Smooth muscle cell (in vitro differentiated cells): ENCODE measurements around the gene AS3MT. TPM values are rescaled to one million over a fixed set of nuclear protein-coding genes. Genes with fewer than 3 reads are reported as not detected.

ENCODE experiments used
- DNase-seq: peaks from one replicate; lab custom pipeline; 2025; ENCODE audit not compliant: unreplicated experiment; lab: John Stamatoyannopoulos, UW
- H2AFZ ChIP-seq: fragments of 200-600 bp; sonication (generic); 2 replicates; pipeline ENCODE4 v1.6.0; 2016; ENCODE audit warnings: antibody characterized with exemption, low read depth, mild to moderate bottlenecking
- H3F3A ChIP-seq: fragments of 200-600 bp; sonication (generic); 2 replicates; pipeline ENCODE4 v1.6.0; 2017; ENCODE audit warnings: antibody characterized with exemption, low read depth
- H3K27ac ChIP-seq: fragments of 200-600 bp; sonication (generic); 2 replicates; pipeline ENCODE4 v1.5.1; 2016; ENCODE audit warnings: low read depth, mild to moderate bottlenecking
- H3K27me3 ChIP-seq: fragments of 200-600 bp; sonication (generic); 2 replicates; pipeline ENCODE4 v1.6.1; 2016; ENCODE audit warnings: low read depth, mild to moderate bottlenecking
- H3K36me3 ChIP-seq: fragments of 200-600 bp; sonication (generic); 2 replicates; pipeline ENCODE4 v1.5.1; 2016; ENCODE audit warnings: low read depth
- H3K4me1 ChIP-seq: fragments of 200-600 bp; sonication (generic); 2 replicates; pipeline ENCODE4 v1.5.1; 2016; ENCODE audit warnings: low read depth
- H3K4me2 ChIP-seq: fragments of 200-600 bp; sonication (generic); 2 replicates; pipeline ENCODE4 v1.6.0; 2016; ENCODE audit warnings: mild to moderate bottlenecking
- H3K4me3 ChIP-seq: fragments of 200-600 bp; sonication (generic); 2 replicates; pipeline ENCODE4 v1.5.1; 2016; ENCODE audit warnings: mild to moderate bottlenecking
- H3K79me2 ChIP-seq: fragments of 200-600 bp; sonication (generic); 2 replicates; pipeline ENCODE4 v1.6.0; 2016; ENCODE audit warnings: low read depth, mild to moderate bottlenecking
- H3K9ac ChIP-seq: fragments of 200-600 bp; sonication (generic); 2 replicates; pipeline ENCODE4 v1.6.0; 2016; ENCODE audit warnings: low read depth
- H3K9me3 ChIP-seq: fragments of 200-600 bp; sonication (generic); replicated peaks from 2 replicates; pipeline ENCODE4 v1.5.1; 2016; ENCODE audit warnings: low read depth
- H4K20me1 ChIP-seq: fragments of 200-600 bp; sonication (generic); 2 replicates; pipeline ENCODE4 v1.6.0; 2016; ENCODE audit warnings: low read depth
- WGBS: methylation state at CpG from one replicate; pipeline ENCODE4 v1.1.7; 2016; ENCODE audit warnings: low lambda C conversion rate; 5-methylcytosine and 5-hydroxymethylcytosine counted together
- polyA plus RNA-seq: library from polyadenylated mRNA; unstranded; fragments of >200 nt; fragmentation: Nextera tagmentation; extraction: Ambion mirVana; gene quantifications from 2 replicates; pipeline ENCODE4 v1.2.1, GENCODE V29; 2016
- total RNA-seq: library from RNA; depleted of rRNA; stranded (reverse); fragments of >200 nt; gene quantifications from 2 replicates; pipeline ENCODE4 v1.2.3, GENCODE V29; 2014
- TF ChIP-seq, protein P1 (sequence below): fragments of 200-600 bp; sonication (generic); IDR thresholded peaks from 2 replicates; pipeline ENCODE4 v1.5.1; 2017; ENCODE audit warnings: borderline replicate concordance, mild to moderate bottlenecking, antibody characterized with exemption; ENCODE audit not compliant: insufficient read depth, poor library complexity, severe bottlenecking

AS3MT gene
- total and polyA plus RNA-seq, 2 experiments from 2014 or later: 1.7 to 3.7 TPM

DNA sequence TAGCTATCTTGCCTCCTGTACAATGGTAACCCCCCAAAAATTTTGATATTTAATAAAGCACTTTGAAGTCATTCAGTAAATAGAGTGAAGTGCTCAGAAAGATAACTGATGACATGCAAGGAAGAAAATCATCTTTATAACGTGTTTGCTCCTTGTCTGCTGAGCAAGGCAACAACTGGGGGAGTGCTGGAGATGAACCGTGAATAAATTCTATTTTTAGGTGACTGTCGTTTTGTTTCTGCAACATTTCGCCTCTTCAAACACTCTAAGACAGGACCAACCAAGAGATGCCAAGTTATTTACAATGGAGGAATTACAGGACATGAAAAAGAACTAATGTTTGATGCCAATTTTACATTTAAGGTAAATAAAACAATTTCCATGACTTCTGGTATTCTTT, 9.4 kb downstream of the AS3MT start:
- Histone ChIP-seq H3K9ac (no peak overlapping the region), H3K4me3 (no peak overlapping the region), H3K27me3 (no peaks in the 10 kb centered on the region), H3K36me3 (no peaks in the 10 kb centered on the region), H3F3A (no peaks in the 10 kb centered on the region), H4K20me1 (no peaks in the 10 kb centered on the region), H3K9me3 (no peaks in the 10 kb centered on the region), H3K4me2 (no peak overlapping the region), H2AFZ (no peak overlapping the region), H3K4me1 (no peaks in the 10 kb centered on the region), H3K79me2 (no peaks in the 10 kb centered on the region), H3K27ac (no peak overlapping the region)
- TF ChIP-seq, protein P1, sequence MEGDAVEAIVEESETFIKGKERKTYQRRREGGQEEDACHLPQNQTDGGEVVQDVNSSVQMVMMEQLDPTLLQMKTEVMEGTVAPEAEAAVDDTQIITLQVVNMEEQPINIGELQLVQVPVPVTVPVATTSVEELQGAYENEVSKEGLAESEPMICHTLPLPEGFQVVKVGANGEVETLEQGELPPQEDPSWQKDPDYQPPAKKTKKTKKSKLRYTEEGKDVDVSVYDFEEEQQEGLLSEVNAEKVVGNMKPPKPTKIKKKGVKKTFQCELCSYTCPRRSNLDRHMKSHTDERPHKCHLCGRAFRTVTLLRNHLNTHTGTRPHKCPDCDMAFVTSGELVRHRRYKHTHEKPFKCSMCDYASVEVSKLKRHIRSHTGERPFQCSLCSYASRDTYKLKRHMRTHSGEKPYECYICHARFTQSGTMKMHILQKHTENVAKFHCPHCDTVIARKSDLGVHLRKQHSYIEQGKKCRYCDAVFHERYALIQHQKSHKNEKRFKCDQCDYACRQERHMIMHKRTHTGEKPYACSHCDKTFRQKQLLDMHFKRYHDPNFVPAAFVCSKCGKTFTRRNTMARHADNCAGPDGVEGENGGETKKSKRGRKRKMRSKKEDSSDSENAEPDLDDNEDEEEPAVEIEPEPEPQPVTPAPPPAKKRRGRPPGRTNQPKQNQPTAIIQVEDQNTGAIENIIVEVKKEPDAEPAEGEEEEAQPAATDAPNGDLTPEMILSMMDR: no peak
- WGBS: 91% methylated on average over 4 of the region's 4 CpGs
- DNase-seq: no peak

DNA sequence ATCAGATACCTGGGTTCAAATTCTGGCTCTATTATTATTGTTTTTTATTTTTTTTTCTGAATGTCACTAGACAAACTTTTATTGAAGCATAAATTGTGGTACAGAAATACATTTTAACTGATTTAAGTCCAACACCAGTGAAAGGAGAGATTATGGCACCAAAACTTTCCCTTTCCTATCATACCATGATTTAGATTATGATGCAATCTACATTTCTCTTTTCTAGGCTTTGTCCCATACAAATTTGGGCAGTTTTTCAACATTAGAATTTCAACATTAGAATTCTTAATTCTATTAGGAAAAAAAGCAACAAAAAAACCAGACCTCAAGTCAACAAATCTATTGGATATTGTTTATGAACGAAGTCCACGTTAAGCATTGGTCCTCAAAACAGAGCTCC, 11.0 kb downstream of the AS3MT start:
- Histone ChIP-seq H4K20me1 (no peaks in the 10 kb centered on the region), H3K79me2 (no peaks in the 10 kb centered on the region), H3F3A (no peaks in the 10 kb centered on the region), H3K4me2 (no peak overlapping the region), H3K9me3 (no peaks in the 10 kb centered on the region), H3K4me1 (no peaks in the 10 kb centered on the region), H3K27me3 (no peaks in the 10 kb centered on the region), H3K27ac (no peak overlapping the region), H3K36me3 (no peaks in the 10 kb centered on the region), H3K4me3 (no peak overlapping the region), H2AFZ (no peak overlapping the region), H3K9ac (no peak overlapping the region)
- DNase-seq: no peak
- TF ChIP-seq, protein P1: no peak
- WGBS: 98% methylated on average over 2 of the region's 2 CpGs

DNA sequence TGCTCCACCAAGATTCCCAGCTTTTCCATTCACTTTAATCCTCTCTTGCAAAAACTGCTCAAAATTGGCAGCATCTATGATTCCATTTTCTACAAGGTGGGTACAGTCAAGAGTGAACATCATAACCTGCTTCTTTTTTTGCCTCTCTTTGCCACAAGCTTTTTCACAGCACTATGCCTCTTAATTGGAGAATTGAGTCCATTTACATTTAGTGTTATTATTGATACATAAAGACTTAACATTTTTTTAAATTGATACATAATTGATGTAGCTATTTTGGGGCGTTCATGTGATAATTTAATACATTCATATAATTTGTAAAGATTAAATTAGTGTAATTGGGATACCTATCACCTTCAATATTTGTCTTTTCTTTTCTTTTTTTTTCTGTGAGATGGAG, 18.8 kb downstream of the AS3MT start:
- 90% methylated on average over 1 of the region's 1 CpG for WGBS
- Histone ChIP-seq H2AFZ (no peak overlapping the region), H3K27ac (no peak overlapping the region), H3K9me3 (no peaks in the 10 kb centered on the region), H3F3A (no peaks in the 10 kb centered on the region), H3K27me3 (no peaks in the 10 kb centered on the region), H3K4me3 (no peak overlapping the region), H4K20me1 (no peaks in the 10 kb centered on the region), H3K4me1 (no peaks in the 10 kb centered on the region), H3K9ac (no peak overlapping the region), H3K79me2 (no peaks in the 10 kb centered on the region), H3K36me3 (no peaks in the 10 kb centered on the region), H3K4me2 (no peak overlapping the region)
- DNase-seq: no peak
- TF ChIP-seq, protein P1: no peak

DNA sequence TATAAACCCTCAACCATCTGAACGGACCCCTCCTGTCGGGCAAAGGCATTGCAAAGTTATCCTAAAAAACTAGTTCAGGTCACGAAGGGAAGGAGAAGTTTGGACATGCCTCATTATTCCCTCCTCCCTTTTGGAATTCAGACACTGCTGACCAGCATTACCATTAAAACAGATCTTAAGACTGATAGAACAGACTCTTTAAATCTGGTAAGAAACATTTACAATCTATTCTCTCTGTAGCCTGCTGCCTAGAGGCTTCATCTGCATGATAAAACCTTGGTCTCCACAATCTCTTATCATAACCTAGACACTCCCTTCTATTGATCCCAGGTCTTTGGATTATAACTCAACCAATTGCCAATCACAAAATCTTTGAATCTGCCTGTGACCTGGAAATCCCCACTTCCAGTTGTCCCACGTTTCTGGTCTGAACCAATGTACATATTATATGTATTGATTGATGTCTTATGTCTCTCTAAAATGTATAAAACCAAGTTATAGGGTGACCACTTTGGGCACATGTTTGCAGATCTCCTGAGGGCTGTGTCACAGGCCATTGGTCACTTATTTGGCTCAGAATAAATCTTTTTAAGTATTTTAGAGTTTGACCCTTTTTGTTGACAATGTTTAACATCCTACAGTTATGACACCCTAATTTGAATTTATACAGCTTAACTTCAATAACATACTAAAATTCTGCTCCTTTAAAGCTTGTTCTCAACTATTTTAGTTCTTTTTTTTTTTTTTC, 25.4 kb downstream of the AS3MT start:
- Histone ChIP-seq H3K9ac (no peak overlapping the region), H3K4me2 (no peak overlapping the region), H3K27ac (no peak overlapping the region), H4K20me1 (no peaks in the 10 kb centered on the region), H3F3A (no peaks in the 10 kb centered on the region), H3K79me2 (no peaks in the 10 kb centered on the region), H3K4me1 (no peaks in the 10 kb centered on the region), H3K9me3 (no peaks in the 10 kb centered on the region), H2AFZ (no peak overlapping the region), H3K36me3 (no peaks in the 10 kb centered on the region), H3K4me3 (no peak overlapping the region), H3K27me3 (no peaks in the 10 kb centered on the region)
- TF ChIP-seq, protein P1: no peak
- 94% methylated on average over 4 of the region's 4 CpGs for WGBS
- no peak for DNase-seq
